ENCODE data around the gene BFSP2.

GRCh38 chr3:133371181-133371580 lies 28.7 kb upstream of the BFSP2 start:
- TF ChIP-seq CTCF (IDR thresholded peaks at IDR 0.05) (no peak), POLR2A (IDR thresholded peaks at IDR 0.05) (no peak)
